SK-N-SH (cell line): ENCODE results near the gene PHKA2.

Experiments used
- CHD2 ChIP-seq: fragments of 150-350 bp; IDR thresholded peaks from 2 replicates; pipeline ENCODE4 v1.6.1; 2018; ENCODE audit warnings: low read length; ENCODE audit not compliant: partially characterized antibody
- CTCF ChIP-seq: fragments of 200-600 bp; sonication (generic); IDR thresholded peaks from 2 replicates; pipeline ENCODE4 v1.6.1; 2017; ENCODE audit warnings: antibody characterized with exemption, mild to moderate bottlenecking, moderate library complexity
- EP300 ChIP-seq, 2 experiments: IDR thresholded peaks; 2 replicates each; pipeline versions ENCODE4 v1.4.0 to v1.6.1; 2012; ENCODE audit warnings: borderline replicate concordance in 1 of 2, low read depth in 1 of 2, low read length in 1 of 2
- EZH2phosphoT487 ChIP-seq: fragments of 200-600 bp; sonication (generic); IDR thresholded peaks from 2 replicates; pipeline ENCODE4 v1.6.1; 2017; ENCODE audit warnings: low read depth, mixed run types, mild to moderate bottlenecking, antibody characterized with exemption, moderate library complexity, borderline replicate concordance
- GABPA ChIP-seq: IDR thresholded peaks from 2 replicates; pipeline ENCODE4 v1.4.0; 2012; ENCODE audit warnings: low read depth, mild to moderate bottlenecking
- MXI1 ChIP-seq: IDR thresholded peaks from 2 replicates; pipeline ENCODE4 v1.6.1; 2012; ENCODE audit warnings: mild to moderate bottlenecking, low read depth, low read length, improper control_type of control experiment
- NRF1 ChIP-seq: IDR thresholded peaks from 2 replicates; pipeline ENCODE4 v1.6.1; 2012; ENCODE audit warnings: low read depth, mild to moderate bottlenecking, low read length
- RAD21 ChIP-seq: IDR thresholded peaks from 2 replicates; pipeline ENCODE4 v1.6.1; 2012; ENCODE audit warnings: mild to moderate bottlenecking, low read length
- RCOR1 ChIP-seq: fragments of 150-350 bp; IDR thresholded peaks from 2 replicates; pipeline ENCODE4 v1.6.1; 2017; ENCODE audit warnings: antibody characterized with exemption, low read length
- TAF1 ChIP-seq: IDR thresholded peaks from 2 replicates; pipeline ENCODE4 v1.6.1; 2012; ENCODE audit warnings: low read depth, mild to moderate bottlenecking, low read length, moderate library complexity, borderline replicate concordance
- YY1 ChIP-seq: IDR thresholded peaks from 2 replicates; pipeline ENCODE4 v1.4.0; 2012; ENCODE audit warnings: low read depth, mild to moderate bottlenecking
- ZBTB33 ChIP-seq: IDR thresholded peaks from 2 replicates; pipeline ENCODE4 v1.4.0; 2012; ENCODE audit warnings: low read depth, borderline replicate concordance

GRCh38 chrX:18934708-18935107, 49.2 kb downstream of the PHKA2 start:
- TF ChIP-seq RCOR1 (no peak), CTCF (no peak), EP300 (IDR thresholded peaks at IDR 0.05; ENCODE audit: borderline replicate concordance in 1 of 2, low read depth in 1 of 2, low read length in 1 of 2) (no peak), RAD21 (no peak), EZH2phosphoT487 (no peak), MXI1 (no peak), YY1 (no peak), CHD2 (no peak), TAF1 (no peak), GABPA (no peak), ZBTB33 (no peak), NRF1 (no peak)
